Subcutaneous adipose tissue (tissue), 4 donors: ENCODE results near the gene OR2AT4. TPM values are rescaled to one million over a fixed set of nuclear protein-coding genes. Genes with fewer than 3 reads are reported as not detected.

Experiments
- CTCF ChIP-seq: fragments of 450-650 bp; IDR thresholded peaks from one replicate; pipeline ENCODE4 v1.5.1; 2016; ENCODE audit warnings: low read depth, mild to moderate bottlenecking, control low read depth, antibody characterized with exemption, moderate library complexity
- total RNA-seq, 4 donors: library from RNA; depleted of rRNA; stranded (reverse); fragments of >200 nt; gene quantifications; one replicate each; pipeline ENCODE4 v1.1.0, GENCODE V29; 2016

OR2AT4 gene
- not detected for total RNA-seq

GRCh38 chr11:75096456-75097172 is at the start of gene OR2AT4:
TSS of gene OR2AT4 (minus strand) at chr11:75096876.
- TF ChIP-seq CTCF: no peak

- no peak for TF ChIP-seq CTCF
These were observed 49.4 kb upstream of the OR2AT4 start for GRCh38 chr11:75145972-75146519.

DNA sequence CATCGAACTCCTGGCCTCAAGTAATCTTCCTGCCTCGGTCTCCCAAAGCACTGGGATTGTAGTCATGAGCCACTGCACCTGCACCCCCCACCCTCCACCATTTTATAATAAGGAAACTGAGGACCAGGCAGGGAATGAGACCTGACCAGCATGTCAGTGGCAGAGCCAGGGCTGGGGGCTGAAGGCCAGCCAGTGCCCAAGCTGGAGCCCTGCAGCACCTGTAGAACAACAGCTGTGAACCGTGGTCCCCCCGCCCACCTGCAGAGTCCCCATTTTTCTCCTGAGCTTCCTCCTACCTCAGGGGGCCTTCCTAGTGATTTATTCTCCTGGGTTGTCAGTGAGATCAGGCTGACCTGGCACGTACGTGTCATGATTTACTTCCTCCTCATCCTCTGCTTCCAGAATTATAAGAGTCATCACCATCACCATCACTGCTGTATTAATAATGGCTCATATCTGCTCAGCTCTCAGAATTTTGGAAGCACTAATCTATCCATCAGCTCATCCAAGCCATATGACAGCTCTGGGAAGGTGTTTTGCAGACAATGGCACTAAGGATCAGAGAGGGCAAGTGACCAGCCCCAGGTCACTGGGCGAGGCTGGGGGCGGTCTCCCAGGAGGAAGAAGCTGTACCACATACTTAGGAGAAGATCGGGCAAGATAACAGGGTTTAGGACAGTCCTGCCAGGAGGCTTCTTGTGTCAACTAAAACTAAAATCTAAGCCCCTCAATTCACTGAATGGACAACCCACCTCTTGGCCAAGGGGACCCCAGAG is 48.7 kb upstream of the OR2AT4 start:
- no peak for TF ChIP-seq CTCF

DNA sequence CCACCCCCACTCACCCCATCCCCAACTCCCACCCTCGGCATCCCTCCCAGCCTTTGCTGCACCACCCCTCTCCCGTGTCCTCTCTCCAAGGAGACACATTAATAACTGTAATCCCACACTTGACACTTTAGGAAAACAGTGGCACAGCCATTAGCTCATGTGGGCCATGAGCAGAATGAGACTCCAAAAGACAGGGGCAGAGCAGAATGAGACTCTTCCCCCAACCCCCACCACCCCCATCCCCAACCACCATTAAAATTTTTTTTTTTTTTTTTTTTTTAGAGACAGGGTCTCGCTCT is 48.0 kb upstream of the OR2AT4 start:
- no peak for TF ChIP-seq CTCF

GRCh38 chr11:75143420-75143731 is 46.7 kb upstream of the OR2AT4 start:
- TF ChIP-seq CTCF: no peak

GRCh38 chr11:75142714-75143419 is 46.2 kb upstream of the OR2AT4 start:
- no peak for TF ChIP-seq CTCF

- no peak for TF ChIP-seq CTCF
These were observed 44.5 kb upstream of the OR2AT4 start for GRCh38 chr11:75141166-75141565.
